Stimulated activated naive CD8-positive, alpha-beta T cell treated with anti-CD3 and anti-CD28 coated beads, Interleukin-15, Interleukin-2, amounts not matched to agents 100 U/mL and 50 U/mL, for 24 hours (primary cell): ENCODE measurements around the gene BRF1.
"Not testable (repeated sequence)": the region's sequence is repeated elsewhere in the genome, so short reads cannot be mapped to it uniquely, and the experiment has no call there.

Source experiments
- ATAC-seq: fragments of 150-1000 bp; cut with Tn5 transposase; one replicate; pipeline ENCODE4 v1.10.0; 2021
- DNase-seq: peaks from one replicate; pipeline ENCODE4 v3.0.0; 2021

Gene BRF1

DNA sequence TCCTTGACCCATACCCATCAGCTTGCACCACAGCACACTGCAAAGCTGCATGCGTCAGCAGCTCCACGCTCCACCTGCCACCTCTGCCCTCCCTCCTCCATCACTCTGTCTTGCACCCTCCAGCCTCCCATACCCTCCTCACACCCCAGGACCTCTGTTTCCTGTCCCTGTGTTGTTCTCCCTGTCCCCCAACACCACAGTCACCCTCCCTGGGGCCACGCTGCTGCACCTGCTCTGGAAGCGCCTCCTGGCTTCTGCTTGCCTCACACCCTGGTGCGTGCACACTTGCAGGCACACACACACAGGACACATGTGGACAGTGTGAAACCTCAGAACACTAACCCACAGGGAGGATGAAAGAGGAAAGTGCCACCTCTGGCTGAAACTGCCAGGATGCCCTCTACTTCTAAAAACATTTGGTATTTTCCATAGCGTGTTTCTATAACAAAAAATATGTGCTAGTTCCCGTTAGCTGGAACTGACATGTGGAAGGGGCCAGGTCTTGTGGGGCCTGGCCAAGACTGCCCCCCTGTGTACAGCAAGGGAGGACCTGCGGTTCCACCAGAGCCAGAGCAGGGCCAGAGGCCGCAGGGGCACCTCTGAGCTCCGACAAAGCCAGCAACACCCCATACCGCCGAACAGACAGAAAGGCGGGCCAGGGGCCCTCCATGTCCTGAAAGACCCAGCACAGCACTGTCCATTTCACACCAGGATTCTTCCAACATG lies 10.0 kb downstream of the BRF1 start:
- no peak for DNase-seq
- ATAC-seq = peak; percentile 7

DNA sequence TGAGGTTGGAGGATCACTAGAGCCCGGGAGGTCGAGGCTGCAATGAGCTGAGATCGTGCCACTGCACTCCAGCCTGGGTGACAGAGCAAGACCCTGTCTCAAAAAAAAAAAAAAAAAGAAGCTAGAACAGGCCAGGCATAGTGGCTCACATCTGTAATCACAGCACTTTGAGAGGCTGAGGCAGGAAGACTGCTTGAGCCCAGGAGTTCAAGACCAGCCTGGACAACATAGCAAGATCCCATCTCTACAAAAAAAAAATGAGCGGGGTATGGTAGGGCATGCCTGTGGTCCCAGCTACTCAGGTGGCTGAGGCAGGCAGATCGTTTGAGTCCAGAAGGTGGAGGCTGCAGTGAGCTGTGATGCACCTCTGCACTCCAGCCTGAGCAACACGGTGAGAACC lies 11.9 kb downstream of the BRF1 start:
- not testable (repeated sequence) for DNase-seq, ATAC-seq

DNA sequence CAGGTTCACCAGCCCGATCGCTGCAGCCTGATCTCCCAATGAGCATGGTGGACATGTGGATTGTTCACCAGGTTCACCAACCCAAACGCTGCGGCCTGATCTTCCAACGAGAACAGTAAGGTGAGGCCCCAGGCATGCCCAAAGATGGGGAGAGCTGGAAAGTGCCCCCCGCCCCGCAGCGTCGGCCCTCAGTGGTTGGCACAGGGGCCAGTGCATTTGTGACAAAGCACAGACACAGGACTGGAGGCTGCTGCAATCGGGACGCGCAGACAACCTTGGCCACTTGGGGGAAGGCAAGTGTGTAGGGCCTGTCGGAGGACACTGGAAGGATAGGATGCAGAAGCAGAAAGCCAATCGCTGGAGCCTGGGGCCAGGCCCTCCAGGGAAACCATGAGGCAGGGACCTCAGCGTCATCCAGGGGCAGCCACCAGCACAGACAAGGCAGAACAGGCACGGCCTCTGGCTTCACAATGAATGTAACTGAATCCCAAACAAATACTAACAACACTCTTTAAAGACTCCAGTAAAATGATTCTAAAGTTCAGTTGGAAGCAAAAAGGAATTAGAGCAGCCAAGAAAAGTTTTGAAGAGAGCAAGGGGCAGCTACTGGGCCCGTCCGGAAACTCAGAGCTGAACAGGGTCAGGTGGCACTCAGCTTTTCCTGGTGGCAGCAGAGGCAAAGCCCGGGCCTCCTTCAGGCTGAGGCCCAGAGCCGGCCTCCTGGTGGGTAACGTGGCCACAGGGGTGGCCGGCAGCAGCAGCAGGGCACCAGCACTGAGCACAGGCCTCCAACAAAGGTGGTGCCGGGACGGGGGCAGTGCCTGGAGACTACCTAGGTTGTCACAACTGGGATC lies 13.3 kb downstream of the BRF1 start:
- ATAC-seq (no peak), DNase-seq (no peak)

DNA sequence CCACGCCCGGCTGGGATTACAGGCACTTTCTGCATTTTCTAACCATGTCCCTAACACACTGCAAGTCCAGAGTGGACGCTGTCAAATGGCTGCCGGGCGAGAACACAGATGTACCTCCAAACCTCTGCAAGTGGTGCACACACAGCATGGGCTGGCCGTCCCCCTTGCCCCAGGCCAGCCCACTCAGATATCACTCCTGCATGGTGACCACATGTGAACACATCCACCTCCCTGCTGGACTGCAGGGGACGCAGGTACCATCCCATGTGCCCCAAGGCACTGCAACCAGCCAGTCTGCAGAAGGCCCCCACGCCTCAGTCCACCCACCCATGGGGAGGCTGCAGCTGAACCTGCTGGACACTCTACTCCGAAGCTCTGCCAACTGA lies 14.0 kb downstream of the BRF1 start:
- no peak for DNase-seq
- no peak for ATAC-seq

DNA sequence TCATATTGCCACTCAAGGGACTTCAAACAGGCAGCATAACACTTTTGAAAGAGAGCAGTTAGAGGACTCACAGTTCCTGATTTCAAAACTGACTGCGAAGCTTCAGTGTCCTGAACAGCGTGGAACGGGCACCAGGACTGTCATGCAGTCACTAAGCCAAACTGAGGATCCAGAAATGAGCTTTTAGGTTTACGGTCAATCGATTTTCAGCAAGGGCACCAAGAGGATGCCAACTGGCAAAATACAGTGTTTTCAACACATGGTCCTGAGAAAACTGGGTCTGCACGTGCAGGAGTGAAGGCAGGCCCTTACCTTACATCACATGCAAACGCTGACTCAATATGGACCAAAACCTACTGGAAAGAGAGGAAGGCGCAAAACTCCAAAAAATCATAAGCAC lies 15.6 kb downstream of the BRF1 start:
- DNase-seq (no peak), ATAC-seq (no peak)

DNA sequence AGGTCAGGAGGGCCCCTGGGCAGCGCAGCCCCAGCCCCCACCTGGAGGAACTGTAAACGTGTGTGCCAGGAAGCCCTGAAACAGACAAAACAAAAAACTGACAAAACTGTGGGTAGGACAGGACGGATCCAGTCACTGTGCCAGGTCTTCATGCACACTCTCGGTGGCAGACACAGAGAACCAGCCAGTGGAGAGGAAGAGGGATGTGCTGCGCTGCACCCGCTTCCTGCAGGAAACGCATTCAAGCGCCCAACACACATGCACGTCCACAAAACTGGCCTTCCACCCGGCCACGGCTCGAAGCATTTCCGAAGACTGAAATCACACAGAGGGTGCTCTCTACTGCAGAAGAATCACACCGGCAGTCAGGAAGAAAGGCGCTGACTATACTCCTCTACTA lies 16.9 kb downstream of the BRF1 start:
- DNase-seq = no peak
- no peak for ATAC-seq

DNA sequence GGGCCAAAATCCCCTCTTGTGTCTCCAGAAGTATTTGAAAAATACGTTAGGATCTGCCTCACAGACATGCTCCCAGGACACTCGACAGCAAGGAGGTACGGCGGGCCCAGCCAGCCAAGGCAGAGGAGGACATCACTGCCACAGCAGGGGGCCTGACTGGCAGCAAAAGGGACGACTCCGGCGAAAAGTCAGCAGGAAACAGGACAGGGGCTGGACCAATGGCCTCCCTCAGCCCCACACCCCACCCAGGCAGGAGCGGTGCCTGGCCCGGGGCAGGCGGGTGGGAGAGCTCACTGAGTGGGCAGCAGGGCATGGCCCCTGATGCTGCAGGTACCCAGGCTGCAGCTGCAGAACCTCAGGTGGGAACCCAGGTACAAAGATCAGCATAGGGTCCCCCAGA lies 17.8 kb downstream of the BRF1 start:
- DNase-seq (no peak), ATAC-seq (no peak)

DNA sequence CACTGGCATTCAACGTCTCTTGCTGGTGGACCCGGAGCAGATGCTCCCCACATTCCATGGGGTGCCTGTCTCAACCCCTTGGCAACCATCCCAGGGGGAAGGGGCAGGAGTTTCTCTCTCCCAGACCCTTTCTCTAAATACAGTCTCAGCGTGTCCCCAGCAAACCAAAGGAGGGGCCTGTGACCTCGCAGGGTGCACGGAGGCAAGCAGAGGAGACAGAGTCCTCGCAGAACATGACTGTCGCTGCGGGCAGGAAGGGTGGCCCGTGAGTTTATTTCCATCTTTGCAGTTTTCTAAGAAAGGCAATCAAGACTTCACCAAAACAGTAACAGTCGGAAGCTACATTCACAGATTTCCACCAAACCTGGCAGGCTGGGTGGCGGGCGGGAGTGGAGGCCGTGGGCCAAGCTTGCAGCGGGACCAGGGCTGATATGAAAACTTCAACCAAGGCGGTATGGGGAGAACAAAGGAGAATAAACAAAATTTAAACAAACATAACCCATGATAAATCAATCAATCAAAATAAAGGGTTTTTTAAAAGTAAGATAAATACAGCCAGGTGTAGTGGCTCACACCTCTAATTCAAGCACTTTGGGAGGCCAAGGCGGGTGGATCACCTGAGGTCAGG lies 18.6 kb downstream of the BRF1 start:
- DNase-seq = no peak
- no peak for ATAC-seq

DNA sequence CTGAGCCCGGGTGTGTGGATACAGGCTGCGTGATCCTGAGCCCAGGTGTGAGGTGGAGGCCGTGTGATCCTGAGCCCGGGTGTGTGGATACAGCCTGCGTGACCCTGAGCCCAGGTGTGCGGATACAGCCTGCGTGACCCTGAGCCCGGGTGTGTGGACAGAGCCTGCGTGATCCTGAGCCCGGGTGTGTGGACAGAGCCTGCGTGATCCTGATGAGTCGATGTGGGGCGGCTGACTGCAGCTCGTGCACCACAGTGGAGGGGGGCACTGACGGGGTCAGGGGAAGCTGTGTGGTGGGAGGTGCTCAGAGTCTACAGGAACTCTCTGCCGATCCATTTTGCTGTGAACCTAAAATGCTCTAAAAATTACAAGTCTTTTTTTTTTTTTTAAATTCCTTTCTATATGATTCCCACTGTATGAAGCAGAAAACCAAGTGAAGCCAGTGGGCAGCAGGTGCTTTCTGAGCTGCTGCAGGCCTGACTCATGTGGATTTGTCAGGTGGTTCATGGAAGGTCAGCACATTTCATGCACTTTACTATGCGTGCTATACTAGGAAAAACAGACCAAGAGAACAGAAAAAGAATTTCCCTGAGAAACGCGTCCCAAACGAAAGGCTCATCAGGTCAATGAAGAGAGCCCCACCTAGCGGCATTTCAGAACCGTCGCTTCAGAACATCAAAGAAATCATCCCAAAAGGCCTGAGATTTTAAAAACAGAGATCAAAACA lies 19.3 kb downstream of the BRF1 start:
- DNase-seq (no peak), ATAC-seq (no peak)

DNA sequence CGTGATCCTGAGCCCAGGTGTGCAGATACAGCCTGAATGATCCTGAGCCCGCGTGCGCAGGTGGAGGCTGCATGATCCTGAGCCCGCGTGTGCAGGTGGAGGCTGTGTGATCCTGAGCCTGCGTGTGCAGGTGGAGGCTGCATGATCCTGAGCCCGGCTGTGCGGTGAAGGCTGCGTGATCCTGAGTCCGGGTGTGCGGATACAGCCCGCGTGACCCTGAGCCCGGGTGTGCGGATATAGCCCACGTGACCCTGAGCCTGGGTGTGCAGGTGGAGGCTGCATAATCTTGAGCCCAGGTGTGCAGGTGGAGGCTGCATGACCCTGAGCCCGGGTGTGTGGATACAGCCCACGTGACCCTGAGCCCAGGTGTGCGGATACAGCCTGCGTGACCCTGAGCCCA lies 20.3 kb downstream of the BRF1 start:
- ATAC-seq = no peak

DNA sequence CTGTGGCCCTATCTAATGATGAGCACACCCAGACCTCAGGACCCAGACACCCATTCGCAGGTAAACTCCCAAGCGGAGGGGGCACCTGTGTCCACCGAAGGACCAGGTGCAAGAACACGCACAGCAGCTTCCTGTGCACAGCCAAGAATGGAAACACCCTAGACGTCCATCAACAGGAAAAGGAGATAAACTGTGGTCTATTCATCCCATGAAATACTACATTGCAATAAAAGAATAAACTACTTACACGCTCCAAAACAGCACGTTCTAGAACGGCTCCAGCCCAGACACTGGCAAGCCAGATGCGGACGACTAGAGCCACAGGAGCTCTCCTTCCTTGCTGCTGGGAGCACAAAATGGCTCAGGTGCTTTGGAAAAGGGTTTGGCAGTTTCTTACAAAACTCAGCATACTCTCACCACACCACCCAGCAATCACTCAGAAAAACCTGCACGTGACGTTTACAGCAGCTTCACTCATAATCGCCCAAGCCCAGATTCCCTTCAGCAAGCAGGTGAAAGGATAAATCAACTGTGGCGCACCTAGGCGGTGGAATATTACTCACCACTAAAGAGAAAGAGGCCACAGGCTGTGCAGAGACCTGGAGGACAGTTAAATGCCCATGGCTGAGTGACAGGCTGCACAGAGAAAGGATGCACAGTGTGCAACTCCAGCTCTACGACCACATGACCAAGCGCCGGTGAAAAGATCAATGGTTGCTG lies 21.0 kb downstream of the BRF1 start:
- DNase-seq (no peak), ATAC-seq (no peak)

More for the DNA sequence above, 20.3 kb downstream of the BRF1 start:
- no peak for DNase-seq

DNA sequence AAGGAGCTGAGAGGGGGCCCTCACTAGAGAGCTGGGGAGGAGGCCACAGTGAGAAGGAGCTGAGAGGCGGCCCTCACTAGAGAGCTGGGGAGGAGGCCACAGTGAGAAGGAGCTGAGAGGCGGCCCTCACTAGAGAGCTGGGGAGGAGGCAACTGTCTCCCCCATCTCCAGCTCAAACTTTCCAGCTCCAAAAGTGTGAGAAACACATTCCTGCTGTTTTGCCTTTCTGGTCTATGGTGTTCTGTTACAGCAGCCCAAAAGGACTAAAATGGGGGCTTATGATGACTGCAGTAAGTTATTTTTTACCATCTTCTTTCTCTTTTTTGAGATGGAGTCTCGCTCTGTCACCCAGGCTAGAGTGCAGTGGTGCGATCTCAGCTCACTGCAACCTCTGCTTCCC lies 23.4 kb downstream of the BRF1 start:
- DNase-seq, ATAC-seq: not testable (repeated sequence)

DNA sequence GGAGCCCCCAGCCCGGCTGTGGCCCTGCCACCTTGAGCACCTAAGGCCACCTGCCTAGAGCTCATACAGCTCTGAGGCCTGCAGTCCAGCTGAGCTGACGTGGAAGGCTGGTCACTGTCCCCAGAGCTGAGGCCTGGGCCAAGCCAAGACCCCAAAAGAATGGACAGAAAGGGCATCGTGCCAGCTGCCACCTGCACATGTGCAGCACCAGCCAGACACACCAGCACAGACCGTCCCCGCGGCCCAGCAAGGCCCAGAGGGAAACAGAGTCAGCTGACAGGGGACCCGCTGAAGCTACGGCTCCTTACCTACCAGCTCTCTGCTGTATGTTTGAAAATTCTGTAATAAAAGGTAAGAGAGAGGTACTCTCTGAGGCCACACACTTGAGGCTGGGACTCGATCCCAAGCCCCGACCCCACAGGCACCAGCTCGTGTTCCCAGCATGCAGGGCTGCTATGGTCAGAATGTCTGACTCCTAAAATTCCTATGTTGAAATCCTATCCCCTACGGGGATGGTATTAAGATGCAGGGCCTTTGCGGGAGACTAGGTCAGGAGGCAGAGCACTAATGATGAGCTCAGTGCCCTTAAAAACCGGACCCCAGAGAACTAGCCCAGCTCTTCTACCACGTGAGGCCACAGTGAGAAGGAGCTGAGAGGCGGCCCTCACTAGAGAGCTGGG lies 25.4 kb downstream of the BRF1 start:
- no peak for DNase-seq
- no peak for ATAC-seq

DNA sequence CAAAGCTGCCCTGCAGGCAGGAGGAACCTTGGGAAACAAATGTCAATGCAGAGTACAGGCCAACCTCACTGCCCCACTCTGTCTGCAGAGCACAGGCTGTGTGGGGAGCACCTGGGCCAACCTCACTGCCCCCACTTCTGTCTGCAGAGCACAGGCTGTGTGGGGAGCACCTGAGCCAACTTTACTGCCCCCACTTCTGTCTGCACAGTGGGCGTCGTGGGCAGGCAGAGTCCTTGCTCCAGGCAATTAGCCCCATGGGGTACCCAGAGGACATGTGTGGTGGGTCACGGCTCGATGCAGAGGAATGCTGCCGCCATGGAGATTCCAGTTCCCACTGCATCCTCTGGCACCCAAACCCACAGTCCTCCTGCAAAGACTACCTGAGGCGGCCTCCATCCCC lies 26.2 kb downstream of the BRF1 start:
- no peak for ATAC-seq
- DNase-seq = no peak

DNA sequence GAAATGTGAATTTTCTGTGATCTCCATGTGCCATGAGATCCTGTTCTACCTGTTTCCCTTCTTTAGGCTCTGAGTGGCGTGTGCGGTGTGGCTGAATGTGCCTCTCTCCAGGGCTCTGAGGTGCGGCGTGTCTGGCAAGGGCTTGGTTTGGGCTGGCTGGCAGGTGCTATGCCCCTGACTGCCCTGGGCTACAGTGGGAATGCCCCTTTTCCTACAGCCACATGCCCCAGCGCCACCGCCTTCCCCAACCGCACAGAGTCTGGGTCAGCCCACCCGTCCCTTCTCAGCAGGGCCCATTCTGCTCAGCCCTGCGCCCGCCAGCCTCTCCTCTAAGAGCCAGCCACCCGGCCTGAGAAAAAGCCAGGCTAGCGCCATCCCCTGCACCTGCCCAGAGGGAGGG lies 27.7 kb downstream of the BRF1 start:
- DNase-seq (no peak), ATAC-seq (no peak)

DNA sequence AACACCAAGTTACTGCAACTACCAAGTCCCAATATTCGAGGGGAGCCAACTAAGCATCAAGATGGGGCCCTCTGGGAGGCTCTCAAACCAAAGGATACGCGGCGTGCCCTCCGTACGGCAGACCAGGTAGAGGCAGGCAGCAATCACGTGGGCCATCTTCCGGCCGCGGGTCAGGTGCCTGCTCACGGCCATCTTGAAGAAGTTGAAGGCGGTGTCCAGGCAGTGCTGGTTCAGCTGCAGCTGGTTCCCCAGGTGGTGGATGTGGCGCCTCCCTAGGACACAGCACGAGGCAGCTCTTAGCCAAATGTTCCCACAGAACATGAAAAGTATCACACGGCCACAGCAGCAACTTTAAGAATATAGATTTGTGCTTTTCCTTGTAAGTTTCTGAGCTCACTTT lies 28.2 kb downstream of the BRF1 start:
- ATAC-seq (no peak), DNase-seq (no peak)

DNA sequence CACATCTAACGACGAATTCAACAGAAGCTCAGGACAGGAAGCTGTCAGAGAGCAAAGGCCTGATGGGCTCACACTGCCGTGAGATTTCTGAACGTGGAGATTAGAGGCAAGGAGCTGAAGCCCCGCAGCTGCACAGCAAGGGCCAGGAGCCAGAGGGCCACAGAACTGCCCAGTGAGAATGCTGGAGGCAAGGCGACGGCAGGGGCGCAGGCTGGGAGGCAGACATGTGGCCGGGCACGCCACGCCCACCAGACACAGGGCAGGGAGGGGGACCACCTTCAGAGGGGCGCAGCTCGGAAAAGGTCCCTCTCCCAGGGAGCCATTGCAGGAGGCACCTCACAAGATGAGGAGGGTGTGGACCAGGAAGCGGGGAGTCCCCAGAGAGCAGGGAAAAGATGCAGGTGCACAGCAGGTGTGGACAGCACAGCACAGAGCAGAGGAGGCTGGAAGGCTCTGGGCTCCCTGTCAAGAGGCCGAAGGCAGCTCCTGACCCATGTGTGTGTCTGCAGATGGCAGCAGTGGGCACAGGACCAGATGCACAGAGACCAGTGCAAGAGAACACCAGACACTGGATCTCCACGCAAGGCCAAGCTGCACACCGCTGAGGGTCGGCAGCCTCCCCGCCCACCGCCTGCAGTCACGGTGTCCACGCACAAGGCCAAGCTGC lies 29.4 kb downstream of the BRF1 start:
- DNase-seq (no peak), ATAC-seq (no peak)

DNA sequence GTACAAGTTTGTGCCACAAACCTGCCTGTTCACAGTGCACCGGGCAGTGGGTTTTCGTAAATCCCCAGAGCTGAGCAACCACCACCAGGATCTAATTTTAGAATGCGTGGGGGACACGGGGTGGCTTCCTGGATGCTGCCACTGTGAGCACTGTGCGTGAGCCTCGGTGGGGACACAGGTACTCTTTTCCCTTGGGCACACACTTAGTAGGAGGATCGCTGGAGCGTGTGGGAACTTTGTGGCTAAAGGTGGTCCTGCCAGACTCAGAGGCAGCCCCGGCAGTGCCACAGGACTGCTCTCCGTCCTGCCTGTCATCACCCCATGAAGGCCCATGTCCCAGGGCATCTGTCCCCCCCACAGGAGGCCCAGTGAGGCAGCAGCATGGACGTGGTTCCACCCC lies 31.4 kb downstream of the BRF1 start:
- DNase-seq (no peak), ATAC-seq (no peak)

DNA sequence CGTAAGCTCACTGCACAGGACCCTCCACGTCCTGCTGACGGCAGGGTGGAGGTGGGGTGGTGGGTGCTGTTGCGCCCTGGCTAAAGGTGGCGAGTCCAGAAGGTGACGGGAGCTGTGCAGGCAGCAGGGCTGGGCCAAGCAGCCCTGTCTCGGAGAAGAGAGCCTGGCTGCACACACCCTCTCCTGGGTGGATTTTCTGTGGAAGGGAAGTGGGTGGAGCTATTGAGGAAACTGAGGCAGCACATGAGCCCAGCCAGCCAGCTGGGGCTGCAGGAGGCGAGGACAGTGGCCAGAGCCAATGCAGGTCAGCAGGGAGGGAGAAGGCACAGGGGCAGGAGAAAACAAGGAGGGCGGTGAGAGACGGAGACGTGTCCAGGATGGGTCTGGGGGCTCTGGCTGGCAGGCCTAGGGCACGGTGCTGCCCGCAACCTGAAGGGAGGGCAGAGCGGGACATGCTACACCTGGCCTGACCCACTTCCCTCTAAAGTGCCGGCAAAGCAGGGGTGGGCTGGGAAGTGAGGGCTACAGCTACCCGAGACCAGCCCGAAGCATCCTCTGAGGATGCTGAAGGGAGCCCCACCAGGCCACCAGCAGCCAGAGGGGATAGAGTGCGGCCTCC lies 32.0 kb downstream of the BRF1 start:
- ATAC-seq = no peak
- no peak for DNase-seq

DNA sequence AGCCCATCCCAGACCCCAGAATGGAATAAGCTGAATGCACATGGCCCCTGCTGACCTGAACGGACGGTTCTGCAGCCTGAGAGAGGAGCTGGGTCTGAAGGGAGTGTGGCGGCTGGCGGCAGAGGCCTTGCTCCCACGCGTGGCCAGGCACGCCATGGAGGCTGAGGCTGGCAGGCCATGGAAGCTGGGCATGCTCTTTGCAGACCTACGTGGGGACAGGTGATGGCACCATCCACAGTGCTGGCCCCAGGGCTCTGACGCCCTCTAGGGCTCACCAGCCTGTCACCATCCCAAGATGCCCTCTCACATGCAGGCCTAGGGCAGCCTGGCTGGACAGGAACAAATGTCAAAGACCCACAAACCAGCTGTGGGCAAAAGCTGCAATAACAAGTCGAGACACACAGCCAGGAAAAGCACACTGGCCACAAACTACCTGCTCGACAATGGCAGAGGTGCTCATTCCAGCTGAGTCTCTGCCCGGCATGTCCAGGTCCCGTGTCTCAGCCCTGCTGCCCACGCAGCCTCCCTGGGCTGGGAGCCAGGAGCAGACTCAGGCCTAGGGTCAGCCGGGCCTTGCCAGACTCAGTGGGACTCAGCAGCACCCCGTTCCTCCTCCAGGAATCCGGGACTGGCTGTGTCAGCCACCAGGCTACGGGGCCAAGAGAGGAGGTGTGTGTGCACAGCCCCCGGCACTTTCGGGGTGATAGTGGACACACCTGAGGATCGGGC lies 32.8 kb downstream of the BRF1 start:
- ATAC-seq = no peak
- no peak for DNase-seq
